H1 (cell line): ENCODE data around the gene SATL1. TPM values are rescaled to one million over a fixed set of nuclear protein-coding genes. Genes with fewer than 3 reads are reported as not detected.

Source experiments
- CTCF ChIA-PET: fragments of 300-600 bp; sonication (Branson Sonifier 250); formaldehyde crosslinking; loops from one replicate; lab custom pipeline; 2021; ENCODE audit not compliant: partially characterized antibody; lab: Charles Lee
- POLR2A ChIA-PET: fragments of 300-600 bp; sonication (Branson Sonifier 250); formaldehyde crosslinking; loops from one replicate; lab custom pipeline; 2021; ENCODE audit warnings: inconsistent platforms; ENCODE audit not compliant: partially characterized antibody; lab: Charles Lee
- DNase-seq, 2 experiments: peaks; one replicate each; pipeline versions ENCODE4 v3.0.0 to v3.0.0-alpha.2; 2010 to 2022; ENCODE audit warnings: low spot score in 2 of 2, low read depth in 1 of 2, mixed read lengths in 1 of 2
- FAIRE-seq: peaks from 2 replicates; lab custom pipeline; 2011; peaks lifted over from hg19 to GRCh38; lab: Jason Lieb, UNC
- H2AFZ ChIP-seq: 2 replicates; pipeline ENCODE4 v1.8.1; 2012; ENCODE audit warnings: low read length, inconsistent platforms
- H2AK5ac ChIP-seq: 2 replicates; pipeline ENCODE4 v1.6.1; 2013; ENCODE audit warnings: low read depth, low read length
- H2BK120ac ChIP-seq: replicated peaks from 2 replicates; pipeline ENCODE3; 2013; ENCODE audit warnings: low read depth, low read length, inconsistent platforms
- H2BK12ac ChIP-seq: 2 replicates; pipeline ENCODE4 v1.6.1; 2013; ENCODE audit warnings: low read depth, low read length
- H2BK15ac ChIP-seq: 2 replicates; pipeline ENCODE4 v1.6.1; 2013; ENCODE audit warnings: low read length
- H2BK20ac ChIP-seq: 2 replicates; pipeline ENCODE4 v1.6.1; 2013; ENCODE audit warnings: low read length
- H2BK5ac ChIP-seq: 2 replicates; pipeline ENCODE4 v1.6.1; 2013; ENCODE audit warnings: low read depth, low read length
- H3K14ac ChIP-seq: 2 replicates; pipeline ENCODE4 v1.6.1; 2013; ENCODE audit warnings: inconsistent platforms; ENCODE audit not compliant: insufficient read length
- H3K18ac ChIP-seq: 2 replicates; pipeline ENCODE4 v1.6.1; 2013; ENCODE audit warnings: low read length; ENCODE audit errors: extremely low read depth
- H3K23ac ChIP-seq: 2 replicates; pipeline ENCODE4 v1.6.1; 2013; ENCODE audit warnings: inconsistent platforms; ENCODE audit not compliant: insufficient read length
- H3K23me2 ChIP-seq: 2 replicates; pipeline ENCODE4 v1.6.1; 2013; ENCODE audit warnings: low read depth, low read length
- H3K27ac ChIP-seq: 2 replicates; pipeline ENCODE4 v1.6.1; 2011; ENCODE audit warnings: low read depth, low read length, inconsistent platforms
- H3K27me3 ChIP-seq, 4 experiments: replicated peaks in 1 of 4; 1 replicate in 1 of 4; 2 replicates in 3 of 4; pipeline versions ENCODE4 v1.6.1 to v1.8.1; 2011 to 2013; ENCODE audit warnings: low read length in 3 of 4, mild to moderate bottlenecking in 3 of 4, inconsistent platforms in 2 of 4, mixed read lengths in 2 of 4, moderate library complexity in 1 of 4; ENCODE audit not compliant: control insufficient read depth in 3 of 4, insufficient read depth in 3 of 4; ENCODE audit errors: extremely low read depth in 1 of 4
- H3K36me3 ChIP-seq, 4 experiments: 2 replicates each; pipeline versions ENCODE4 v1.6.1 to v1.8.1; 2011 to 2013; ENCODE audit warnings: mild to moderate bottlenecking in 4 of 4, low read length in 3 of 4, moderate library complexity in 2 of 4, control low read depth in 1 of 4, inconsistent platforms in 1 of 4; ENCODE audit not compliant: insufficient read depth in 4 of 4, control insufficient read depth in 2 of 4
- H3K4ac ChIP-seq: replicated peaks from 2 replicates; pipeline ENCODE3; 2013; ENCODE audit warnings: low read length, low read depth, mixed read lengths, inconsistent platforms; ENCODE audit not compliant: insufficient read length
- H3K4me1 ChIP-seq, 4 experiments: replicated peaks in 1 of 4; 1 replicate in 1 of 4; 2 replicates in 3 of 4; pipeline versions ENCODE4 v1.6.1 to v1.8.1; 2011 to 2013; ENCODE audit warnings: low read length in 3 of 4, inconsistent platforms in 2 of 4, mixed read lengths in 1 of 4; ENCODE audit not compliant: insufficient read depth in 4 of 4, control insufficient read depth in 3 of 4
- H3K4me2 ChIP-seq, 2 experiments: 2 replicates each; pipeline versions ENCODE4 v1.6.1 to v1.8.1; 2011 to 2013; ENCODE audit warnings: low read depth in 2 of 2, low read length in 2 of 2, control low read depth in 1 of 2, inconsistent platforms in 1 of 2, mild to moderate bottlenecking in 1 of 2; ENCODE audit not compliant: insufficient read depth in 1 of 2
- H3K4me3 ChIP-seq, 4 experiments: fragments of 200-600, 300-600 bp in 1 of 4; sonication (generic), shearing (Covaris generic), sonication (Bioruptor Twin) in 1 of 4; 2 replicates each; pipeline versions ENCODE4 v1.5.1 to v1.8.1; 2011 to 2016; ENCODE audit warnings: low read length in 4 of 4, low read depth in 3 of 4, control low read depth in 2 of 4, inconsistent platforms in 2 of 4, mild to moderate bottlenecking in 2 of 4, mixed read lengths in 1 of 4, moderate library complexity in 1 of 4; ENCODE audit not compliant: insufficient read depth in 2 of 4; ENCODE audit errors: extremely low read depth in 1 of 4
- H3K56ac ChIP-seq: replicated peaks from 2 replicates; pipeline ENCODE3; 2013; ENCODE audit warnings: low read depth, mild to moderate bottlenecking, mixed read lengths, low read length, inconsistent platforms; ENCODE audit not compliant: insufficient read length
- H3K79me1 ChIP-seq: 2 replicates; pipeline ENCODE4 v1.6.1; 2013; ENCODE audit warnings: low read depth, low read length, control low read depth
- H3K79me2 ChIP-seq, 2 experiments: 2 replicates each; pipeline versions ENCODE4 v1.6.1 to v1.8.1; 2012 to 2013; ENCODE audit warnings: low read length in 2 of 2, mild to moderate bottlenecking in 2 of 2, inconsistent platforms in 1 of 2; ENCODE audit not compliant: insufficient read depth in 2 of 2, control insufficient read depth in 1 of 2
- H3K9ac ChIP-seq, 4 experiments: replicated peaks in 1 of 4; 1 replicate in 1 of 4; 2 replicates in 3 of 4; pipeline versions ENCODE4 v1.6.1 to v1.8.1; 2011 to 2013; ENCODE audit warnings: low read depth in 3 of 4, low read length in 3 of 4, control low read depth in 2 of 4, mild to moderate bottlenecking in 2 of 4, moderate library complexity in 2 of 4, inconsistent platforms in 1 of 4; ENCODE audit errors: extremely low read depth in 1 of 4
- H3K9me3 ChIP-seq, 2 experiments: 2 replicates each; pipeline versions ENCODE4 v1.6.1 to v1.8.1; 2012 to 2013; ENCODE audit warnings: mild to moderate bottlenecking in 2 of 2, moderate library complexity in 2 of 2, control low read depth in 1 of 2, inconsistent platforms in 1 of 2, low read depth in 1 of 2, low read length in 1 of 2, mixed read lengths in 1 of 2; ENCODE audit not compliant: insufficient read depth in 2 of 2
- H4K20me1 ChIP-seq, 2 experiments: replicated peaks in 1 of 2; 2 replicates each; pipeline versions ENCODE3 to v1.8.1; 2011 to 2013; ENCODE audit warnings: inconsistent platforms in 2 of 2, low read length in 2 of 2, mild to moderate bottlenecking in 1 of 2; ENCODE audit not compliant: insufficient read depth in 2 of 2, control insufficient read depth in 1 of 2
- H4K5ac ChIP-seq: 2 replicates; pipeline ENCODE4 v1.6.1; 2013; ENCODE audit warnings: low read length, low read depth, mixed read lengths, inconsistent platforms; ENCODE audit not compliant: insufficient read length
- H4K8ac ChIP-seq: 2 replicates; pipeline ENCODE4 v1.8.0; 2013; ENCODE audit warnings: mild to moderate bottlenecking, moderate library complexity, low read length, inconsistent platforms; ENCODE audit not compliant: insufficient read depth; ENCODE audit errors: extremely low read depth
- H4K91ac ChIP-seq: replicated peaks from 2 replicates; pipeline ENCODE3; 2013; ENCODE audit warnings: low read length, mixed read lengths, inconsistent platforms; ENCODE audit not compliant: insufficient read length
- CHD7 ChIP-seq: fragments of 300-600 bp; sonication (generic); IDR thresholded peaks from 2 replicates; pipeline ENCODE4 v1.7.1; 2012; ENCODE audit warnings: low read length, moderate library complexity, mild to moderate bottlenecking, inconsistent platforms; ENCODE audit not compliant: insufficient replicate concordance
- whole genome bisulfite sequencing, 2 experiments: shearing (Covaris generic) in 1 of 2; methylation state at CpG; one replicate each; pipeline versions ENCODE4 v1.1.6 to v1.1.7; 2013 to 2015; ENCODE audit warnings: low lambda C conversion rate in 2 of 2, mixed read lengths in 2 of 2, inconsistent platforms in 1 of 2, low coverage in 1 of 2, missing lambda C conversion rate in 1 of 2; ENCODE audit not compliant: insufficient replicate concordance in 2 of 2, insufficient coverage in 1 of 2, insufficient read length in 1 of 2; ENCODE audit errors: extremely low coverage in 1 of 2, missing lambda C conversion rate in 1 of 2; 5-methylcytosine and 5-hydroxymethylcytosine counted together
- polyA plus RNA-seq, 7 experiments: library from polyadenylated mRNA; depleted of rRNA in 3 of 7; stranded (reverse) in 5 of 7; unstranded in 2 of 7; fragments of >200 nt in 5 of 7; fragments of 200-250 nt in 2 of 7; gene quantifications; 1 replicate in 5 of 7; 2 replicates in 1 of 7; 4 replicates in 1 of 7; pipeline versions ENCODE4 v1.2.1 to v1.2.3, GENCODE V29; 2011 to 2013; ENCODE audit warnings: missing spikeins in 2 of 7, mixed read lengths in 2 of 7
- total RNA-seq: library from RNA; stranded (reverse); fragmentation: NEBNext Ultra II Directional; extraction: Animal tissue kit (Norgen Biotek cat#: 25700); gene quantifications from 2 replicates; pipeline ENCODE4 v1.2.1, GENCODE V29; 2021

Gene SATL1
- total and polyA plus RNA-seq, 2 of the 8 experiments (the other 6 are each of a cell fraction or from before 2014, with no cell fraction given): 0.06 to 0.17 TPM

- H2AFZ ChIP-seq: no peak overlapping the region
- no peak overlapping the region for H2BK120ac ChIP-seq
- H2BK20ac ChIP-seq: no peak overlapping the region
- no peak overlapping the region for H3K14ac ChIP-seq
- no peak overlapping the region for H2BK12ac ChIP-seq
- no peak overlapping the region for H3K18ac ChIP-seq
- no peak overlapping the region for H2BK5ac ChIP-seq
- FAIRE-seq (no peak), DNase-seq (no peak)
- no peak overlapping the region for H3K27ac ChIP-seq
- no peak overlapping the region for H3K4me2 ChIP-seq
- H4K20me1 ChIP-seq: no peaks in the 10 kb centered on the region
- no peaks in the 10 kb centered on the region for H3K27me3 ChIP-seq
- no peaks in the 10 kb centered on the region for H3K36me3 ChIP-seq
- no peak overlapping the region for H4K5ac ChIP-seq
- H3K9me3 ChIP-seq: no peaks in the 10 kb centered on the region; a peak in 1 of 4 replicates
- H2BK15ac ChIP-seq: no peak overlapping the region
- CTCF ChIA-PET: no interaction called here
- no peaks in the 10 kb centered on the region for H3K4me1 ChIP-seq
- no peaks in the 10 kb centered on the region for H3K79me1 ChIP-seq
- no peak overlapping the region for H3K9ac ChIP-seq
- no peak overlapping the region for H2AK5ac ChIP-seq
- no peaks in the 10 kb centered on the region for H3K79me2 ChIP-seq
- no peak overlapping the region for H3K4ac ChIP-seq
- H3K23ac ChIP-seq: no peak overlapping the region
- no peak overlapping the region for H3K56ac ChIP-seq
- no peak overlapping the region for H4K8ac ChIP-seq
- no peak overlapping the region for H3K4me3 ChIP-seq
- POLR2A ChIA-PET: no interaction called here
- 84% methylated on average over 5 of the region's 5 CpGs; no CpG with 5 or more reads in 1 of the 2 experiments for WGBS, 2 experiments
- H4K91ac ChIP-seq: no peak overlapping the region
- no peaks in the 10 kb centered on the region for H3K23me2 ChIP-seq
- no peak for TF ChIP-seq CHD7
Observed at GRCh38 chrX:85159644-85160043, 83.9 kb downstream of the SATL1 start.
